Measurements from ENCODE around the gene TNS3. TPM values are rescaled to one million over a fixed set of nuclear protein-coding genes. Genes with fewer than 3 reads are reported as not detected.

The TNS3 gene
- total and polyA plus RNA-seq, 10 donors = 17.7 to 247 (median 147) TPM

- intact Hi-C loops (cut with DNase I; ENCODE audit: low total_unique reads) = no loop called here
- Histone ChIP-seq H3K4me1 (peaks cover 17 to 89% (median 54%) of the 10 kb centered on the region in 6 donors), H3K27me3 (replicated peaks in 1 of 7) (no peaks in the 10 kb centered on the region), H3K9me3 (no peaks in the 10 kb centered on the region), H3K27ac (peak overlapping the region in 5 of 8 donors; percentile 3 to 45 (median 27)), H3K36me3 (no peaks in the 10 kb centered on the region), H3K4me3 (no peak overlapping the region)
- 82 to 91% (median 87%) methylated on average over 24 of the region's 24 CpGs for WGBS, 5 donors
- no peak for DNase-seq
- TF ChIP-seq POLR2AphosphoS5 (IDR thresholded peaks at IDR 0.05) (peak in 1 of 3 donors; percentile 40), CTCF (IDR thresholded peaks at IDR 0.05 in 8 of 11, conservative IDR thresholded peaks at IDR 0.05 in 3 of 11) (no peak)
Measured at GRCh38 chr7:47490501-47491265, 91.2 kb downstream of the TNS3 start.

- H3K27ac ChIP-seq = peak overlapping the region in 5 of 8 donors; percentile 12 to 51 (median 43)
- intact Hi-C loops (cut with DNase I; ENCODE audit: low total_unique reads) = no loop called here
- 65 to 91% (median 79%) methylated on average over 7 of the region's 7 CpGs for WGBS, 5 donors
- no peak overlapping the region for H3K4me3 ChIP-seq
- H3K36me3 ChIP-seq = no peaks in the 10 kb centered on the region
- DNase-seq = peak; percentile 68
- H3K4me1 ChIP-seq = peaks cover 10 to 89% (median 51%) of the 10 kb centered on the region in 6 donors
- no peaks in the 10 kb centered on the region for H3K27me3 ChIP-seq (replicated peaks in 1 of 7)
- TF ChIP-seq CTCF (IDR thresholded peaks at IDR 0.05 in 8 of 11, conservative IDR thresholded peaks at IDR 0.05 in 3 of 11) (no peak), POLR2A (IDR thresholded peaks at IDR 0.05) (no peak), POLR2AphosphoS5 (IDR thresholded peaks at IDR 0.05) (no peak)
- H3K9me3 ChIP-seq = no peaks in the 10 kb centered on the region
Measured at GRCh38 chr7:47489624-47490023, 92.3 kb downstream of the TNS3 start.

GRCh38 chr7:47488969-47489342 is 93.0 kb downstream of the TNS3 start:
- intact Hi-C loops (cut with DNase I; ENCODE audit: low total_unique reads) = no loop called here
- H3K9me3 ChIP-seq = no peaks in the 10 kb centered on the region
- H3K36me3 ChIP-seq = no peaks in the 10 kb centered on the region
- no peaks in the 10 kb centered on the region for H3K27me3 ChIP-seq (replicated peaks in 1 of 7)
- H3K4me1 ChIP-seq = peaks cover 9 to 89% (median 51%) of the 10 kb centered on the region in 6 donors
- H3K4me3 ChIP-seq = no peak overlapping the region
- WGBS, 5 donors = 69 to 82% (median 78%) methylated on average over 8 of the region's 8 CpGs
- peak; percentile 15 for DNase-seq
- H3K27ac ChIP-seq = peak overlapping the region in 6 of 8 donors; percentile 12 to 51 (median 34)
- TF ChIP-seq POLR2A (IDR thresholded peaks at IDR 0.05) = no peak
- TF ChIP-seq CTCF (IDR thresholded peaks at IDR 0.05 in 8 of 11, conservative IDR thresholded peaks at IDR 0.05 in 3 of 11) = no peak
- no peak for TF ChIP-seq POLR2AphosphoS5 (IDR thresholded peaks at IDR 0.05)

GRCh38 chr7:47488201-47488968 is 93.5 kb downstream of the TNS3 start:
- H3K4me1 ChIP-seq = peaks cover 11 to 91% (median 53%) of the 10 kb centered on the region in 6 donors
- no peak overlapping the region for H3K4me3 ChIP-seq
- 72 to 91% (median 86%) methylated on average over 12 of the region's 12 CpGs for WGBS, 5 donors
- intact Hi-C loops (cut with DNase I; ENCODE audit: low total_unique reads) = no loop called here
- peak; percentile 43 for DNase-seq
- H3K27me3 ChIP-seq (replicated peaks in 1 of 7) = no peaks in the 10 kb centered on the region
- no peaks in the 10 kb centered on the region for H3K36me3 ChIP-seq
- TF ChIP-seq CTCF (IDR thresholded peaks at IDR 0.05 in 8 of 11, conservative IDR thresholded peaks at IDR 0.05 in 3 of 11) = no peak
- H3K27ac ChIP-seq = peak overlapping the region in 6 of 8 donors; percentile 19 to 51 (median 34)
- H3K9me3 ChIP-seq = no peaks in the 10 kb centered on the region

Data from spleen (tissue), 11 donors.